ENCODE measurements around the gene CHCHD6. TPM values are rescaled to one million over a fixed set of nuclear protein-coding genes. Genes with fewer than 3 reads are reported as not detected.
A peak's percentile ranks its signal among the peaks of the same experiment; 100 is the strongest.

The CHCHD6 gene
- total and polyA plus RNA-seq, 2 of the 4 experiments (the other 2 are of a cell fraction) = 18.8 to 28.9 TPM

GRCh38 chr3:126951561-126951960, 247.5 kb downstream of the CHCHD6 start:
- dilution Hi-C loops (cut with HindIII; ENCODE audit: low sequenced_read_pairs, unreplicated experiment) = no loop called here
- no peak for ATAC-seq (ENCODE audit: low read depth)
- no peak overlapping the region for H2AFZ ChIP-seq (replicated peaks; ENCODE audit: low read length, poor library complexity)
- intact Hi-C loops (cut with micrococcal nuclease) = no loop called here
- H3K4me3 ChIP-seq (ENCODE audit: insufficient read depth, low read depth, low read length) = no peak overlapping the region
- H3K27ac ChIP-seq (ENCODE audit: insufficient read depth, low read length) = no peak overlapping the region
- DNase-seq = no peak
- H3K4me1 ChIP-seq (ENCODE audit: control insufficient read depth, insufficient read depth, low read length) = no peaks in the 10 kb centered on the region
- no peaks in the 10 kb centered on the region for H3K9me3 ChIP-seq (ENCODE audit: control insufficient read depth, insufficient read depth, low read length)
- H3K79me1 ChIP-seq (ENCODE audit: low read depth in 1 of 2, low read length in 2 of 2) = no peaks in the 10 kb centered on the region
- in situ Hi-C loops (cut with MboI; ENCODE audit: low sequenced_read_pairs) = no loop called here
- H2BK5ac ChIP-seq (ENCODE audit: low read depth, low read length, poor library complexity, severe bottlenecking) = no peak overlapping the region
- H4K20me1 ChIP-seq (ENCODE audit: insufficient read depth, low read length) = no peaks in the 10 kb centered on the region
- no peak overlapping the region for H4K91ac ChIP-seq (ENCODE audit: insufficient read depth, low read depth, low read length)
- 0 out of 2 replicates have a peak overlapping the region, but pooled peaks have one; percentile 8 for H3K14ac ChIP-seq (replicated peaks; ENCODE audit: low read depth, low read length)
- no peak overlapping the region for H3K9ac ChIP-seq (ENCODE audit: low read depth, low read length)
- no peak for TF ChIP-seq RCOR1 (IDR thresholded peaks at IDR 0.05; ENCODE audit: insufficient replicate concordance, low read length)
- no peak for TF ChIP-seq CTCF (conservative IDR thresholded peaks at IDR 0.05; ENCODE audit: low read depth, low read length)
- no peak for TF ChIP-seq CEBPB (IDR thresholded peaks at IDR 0.05; ENCODE audit: low read depth, low read length)
- no peak for TF ChIP-seq MXI1 (IDR thresholded peaks at IDR 0.05; ENCODE audit: borderline replicate concordance, low read depth, low read length)
- no peak for TF ChIP-seq USF2 (IDR thresholded peaks at IDR 0.05; ENCODE audit: low read depth, low read length)
- H3K36me3 ChIP-seq (ENCODE audit: control insufficient read depth, insufficient read depth, low read length) = no peaks in the 10 kb centered on the region
- H3K23ac ChIP-seq (ENCODE audit: low read depth, low read length) = no peak overlapping the region
- WGBS, 2 experiments (ENCODE audit: extremely low coverage in 2 of 2, insufficient read length in 1 of 2) = 100% methylated on average over 2 of the region's 5 CpGs; no CpG with 5 or more reads in 1 of the 2 experiments
- no peak overlapping the region for H2AK5ac ChIP-seq (ENCODE audit: low read depth, low read length)
- H2BK120ac ChIP-seq (ENCODE audit: low read depth, low read length) = no peak overlapping the region
- H2AK9ac ChIP-seq (replicated peaks; ENCODE audit: low read depth, low read length, poor library complexity) = no peak overlapping the region
- ChIA-PET CTCF (no interaction called here), POLR2A (ENCODE audit: unreplicated experiment) (no interaction called here)
- H3K4ac ChIP-seq (ENCODE audit: low read depth, low read length) = no peak overlapping the region
- no peak overlapping the region for H4K8ac ChIP-seq (ENCODE audit: low read depth in 2 of 2, low read length in 2 of 2)
- H3K56ac ChIP-seq (ENCODE audit: extremely low read depth, insufficient read depth, low read length) = no peak overlapping the region
- H3K4me2 ChIP-seq (ENCODE audit: low read depth, low read length) = no peak overlapping the region
- no peak overlapping the region for H3K18ac ChIP-seq (ENCODE audit: low read depth, low read length)
- no peak overlapping the region for H2BK15ac ChIP-seq (ENCODE audit: low read depth, low read length)
- H3K27me3 ChIP-seq (ENCODE audit: control insufficient read depth, insufficient read depth, low read length) = no peaks in the 10 kb centered on the region
- no peak overlapping the region for H2BK20ac ChIP-seq (ENCODE audit: low read depth, low read length)
- BruUV-seq (replicated peaks) = no TSS peak
- H3K9me1 ChIP-seq (ENCODE audit: insufficient read depth, low read length) = 0 out of 2 replicates have a peak, but pooled peaks cover 9% of the 10 kb centered on the region
- no peak overlapping the region for H4K5ac ChIP-seq (ENCODE audit: low read depth, low read length)

Data from IMR-90 (cell line).